ENCODE measurements around the gene RGS7.
"Not testable (repeated sequence)": the region's sequence is repeated elsewhere in the genome, so short reads cannot be mapped to it uniquely, and the experiment has no call there.

The RGS7 gene

DNA sequence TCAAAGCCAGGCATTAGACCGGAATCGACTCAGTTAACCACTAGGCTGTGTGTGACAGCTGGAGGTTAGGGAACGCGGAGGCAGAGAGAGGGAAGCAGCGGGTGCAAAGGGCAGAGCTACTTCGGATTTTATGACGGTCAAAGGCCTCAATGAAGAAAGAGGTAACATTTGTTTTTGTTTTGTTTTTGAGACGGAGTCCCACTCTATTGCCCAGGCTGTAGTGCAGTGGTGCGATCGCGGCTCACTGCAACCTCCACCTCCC is 468.3 kb downstream of the RGS7 start:
- H3K4me3 ChIP-seq (replicated peaks; ENCODE audit: low read depth, low read length), result no peak overlapping the region
- DNase-seq (ENCODE audit: low read depth), result no peak
- no peak for TF ChIP-seq CTCF (IDR thresholded peaks at IDR 0.05; ENCODE audit: low read length, missing control alignments)

DNA sequence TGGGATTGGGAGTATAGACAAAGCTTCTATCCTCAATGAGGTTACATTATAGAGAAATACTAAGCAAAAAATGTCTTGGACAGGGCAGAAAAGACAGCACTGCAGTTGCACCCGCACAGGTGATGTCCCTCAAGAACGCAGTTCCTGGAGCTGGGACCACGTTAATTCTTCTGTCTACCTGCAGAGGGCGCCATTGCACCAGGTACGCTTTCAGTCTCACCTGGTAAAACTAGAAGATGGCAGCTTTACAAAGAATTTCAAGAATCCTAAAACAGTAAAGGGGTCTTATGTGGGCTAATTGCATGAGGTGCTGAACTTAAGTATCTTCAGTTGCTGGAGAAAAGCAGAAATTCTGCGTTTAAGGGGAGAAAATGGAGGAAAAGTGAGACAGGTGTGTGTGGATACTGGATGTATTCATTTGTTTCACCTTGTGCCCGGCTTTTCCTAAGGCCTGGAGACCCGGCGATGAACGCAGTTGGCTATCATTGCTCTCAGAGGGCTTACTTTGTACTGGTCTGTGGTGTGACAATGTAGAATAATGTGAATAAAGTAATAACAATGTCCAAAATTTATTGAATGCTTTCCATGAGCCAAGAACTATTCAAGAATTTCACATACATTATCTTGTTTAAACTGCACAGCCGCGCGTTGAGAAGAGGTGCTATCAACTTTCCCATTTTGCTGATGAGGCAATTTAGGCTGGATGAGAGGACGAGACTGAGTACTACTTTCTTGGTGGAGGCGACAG is 468.8 kb downstream of the RGS7 start:
- TF ChIP-seq CTCF (IDR thresholded peaks at IDR 0.05; ENCODE audit: low read length, missing control alignments), result peak; percentile 32
- H3K4me3 ChIP-seq (replicated peaks; ENCODE audit: low read depth, low read length), result no peak overlapping the region
- peak; percentile 0 for DNase-seq (ENCODE audit: low read depth)

- no peak for DNase-seq (ENCODE audit: low read depth)
- H3K4me3 ChIP-seq (replicated peaks; ENCODE audit: low read depth, low read length), result no peak overlapping the region
- TF ChIP-seq CTCF (IDR thresholded peaks at IDR 0.05; ENCODE audit: low read length, missing control alignments), result no peak
Observed at GRCh38 chr1:240883490-240883889, 473.5 kb downstream of the RGS7 start.

DNA sequence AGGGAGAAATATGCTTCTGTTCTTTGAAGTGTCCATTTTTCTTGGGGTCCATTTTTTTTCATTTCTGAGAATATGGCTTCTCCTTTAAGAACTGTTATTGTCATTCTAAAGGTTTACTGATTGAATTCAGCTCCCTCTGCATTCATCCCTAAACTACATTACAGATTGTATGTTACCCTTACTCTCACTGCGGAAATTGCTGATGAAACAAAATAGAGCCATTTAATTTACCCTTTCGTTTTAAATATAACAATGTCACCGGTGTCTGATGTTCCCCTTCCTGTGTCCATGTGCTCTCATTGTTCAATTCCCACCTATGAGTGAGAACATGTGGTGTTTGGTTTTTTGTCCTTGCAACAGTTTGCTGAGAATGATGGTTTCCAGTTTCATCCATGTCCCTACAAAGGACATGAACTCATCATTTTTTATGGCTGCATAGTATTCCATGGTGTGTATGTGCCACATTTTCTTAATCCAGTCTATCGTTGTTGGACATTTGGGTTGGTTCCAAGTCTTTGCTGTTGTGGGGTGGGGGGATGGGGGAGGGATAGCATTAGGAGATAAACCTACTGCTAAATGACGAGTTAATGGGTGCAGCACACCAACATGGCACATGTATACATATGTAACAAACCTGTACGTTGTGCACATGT is 474.2 kb downstream of the RGS7 start:
- DNase-seq (ENCODE audit: low read depth); H3K4me3 ChIP-seq (replicated peaks; ENCODE audit: low read depth, low read length): not testable (repeated sequence)

- DNase-seq (ENCODE audit: low read depth), result no peak
- no peak overlapping the region for H3K4me3 ChIP-seq (replicated peaks; ENCODE audit: low read depth, low read length)
- TF ChIP-seq CTCF (IDR thresholded peaks at IDR 0.05; ENCODE audit: low read length, missing control alignments), result no peak
Observed at GRCh38 chr1:240878631-240879030, 478.4 kb downstream of the RGS7 start.

DNA sequence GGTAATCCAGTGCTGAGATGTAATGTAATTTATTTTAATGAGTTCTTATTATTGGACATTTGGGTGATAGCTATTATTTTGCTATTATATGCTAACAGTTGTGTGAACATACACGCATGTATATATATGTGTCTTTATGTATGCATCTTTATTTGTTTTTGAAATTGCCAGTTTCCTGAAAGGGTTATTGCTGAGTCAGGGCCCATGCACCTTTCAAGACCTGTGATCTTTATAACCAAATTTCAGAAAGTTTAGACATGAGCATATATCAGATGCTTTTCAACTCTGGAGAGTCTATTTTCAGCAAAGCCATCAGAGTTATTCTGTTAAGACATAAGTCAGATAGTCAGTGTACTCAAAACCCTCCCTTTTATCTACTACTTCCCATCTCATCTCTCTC is 479.4 kb downstream of the RGS7 start:
- TF ChIP-seq CTCF (IDR thresholded peaks at IDR 0.05; ENCODE audit: low read length, missing control alignments), result no peak
- H3K4me3 ChIP-seq (replicated peaks; ENCODE audit: low read depth, low read length), result no peak overlapping the region
- DNase-seq (ENCODE audit: low read depth), result no peak

GRCh38 chr1:240876071-240876470 is 480.9 kb downstream of the RGS7 start:
- DNase-seq (ENCODE audit: low read depth), result no peak
- TF ChIP-seq CTCF (IDR thresholded peaks at IDR 0.05; ENCODE audit: low read length, missing control alignments), result no peak
- no peak overlapping the region for H3K4me3 ChIP-seq (replicated peaks; ENCODE audit: low read depth, low read length)

Data from fibroblast of pulmonary artery (primary cell).